A549 (cell line): ENCODE results near the gene PIF1. TPM values are rescaled to one million over a fixed set of nuclear protein-coding genes. Genes with fewer than 3 reads are reported as not detected.

Experiments used
- ATAC-seq, 2 experiments: fragments of 200-7000 bp in 1 of 2; fragments of >200 bp in 1 of 2; cut with Nextera tagmentation in 1 of 2; cut with Tn5 transposase in 1 of 2; 3 replicates each; pipeline versions ENCODE4 v1.8.0 to v1.9.1; 2018 to 2020; ENCODE audit warnings: mild to moderate bottlenecking in 1 of 2, moderate library complexity in 1 of 2
- CTCF ChIA-PET: fragments of 300-600 bp; sonication (Branson Sonifier 250); formaldehyde crosslinking; extraction: SDS; loops from one replicate; lab custom pipeline; 2021; ENCODE audit warnings: antibody characterized with exemption, inconsistent platforms; lab: Yijun Ruan, JAX
- POLR2A ChIA-PET: fragments of 350-600 bp; formaldehyde crosslinking; extraction: SDS; loops from one replicate; lab custom pipeline; 2021; ENCODE audit warnings: antibody characterized with exemption, inconsistent platforms; lab: Yijun Ruan, JAX
- DNase-seq, 2 experiments: peaks; one replicate each; pipeline versions ENCODE4 v3.0.0 to v3.0.0-alpha.2; 2011 to 2016; ENCODE audit warnings: low read depth in 1 of 2, low spot score in 1 of 2
- FAIRE-seq: peaks from 2 replicates; lab custom pipeline; 2011; peaks lifted over from hg19 to GRCh38; lab: Jason Lieb, UNC
- H3K27ac ChIP-seq, 2 experiments: fragments of >200 bp; sonication (Bioruptor Twin); formaldehyde crosslinking; 3 replicates each; pipeline ENCODE4 v1.5.1; 2016 to 2017
- H3K4me1 ChIP-seq: fragments of >200 bp; sonication (Bioruptor Twin); formaldehyde crosslinking; 3 replicates; pipeline ENCODE4 v1.6.1; 2016
- H3K4me2 ChIP-seq: fragments of >200 bp; sonication (Bioruptor Twin); formaldehyde crosslinking; 3 replicates; pipeline ENCODE4 v1.6.1; 2016
- H3K4me3 ChIP-seq: fragments of >200 bp; sonication (Bioruptor Twin); formaldehyde crosslinking; 3 replicates; pipeline ENCODE4 v1.5.1; 2016
- H3K9me3 ChIP-seq: fragments of >200 bp; sonication (Bioruptor Twin); formaldehyde crosslinking; 3 replicates; pipeline ENCODE4 v1.6.1; 2016
- ATOH8 ChIP-seq: fragments of 250-450 bp; sonication (Bioruptor Pico); IDR thresholded peaks from 2 replicates; pipeline ENCODE4 v1.5.0; 2020; ENCODE audit warnings: low read depth, mild to moderate bottlenecking, moderate library complexity
- CHD2 ChIP-seq: fragments of 150-350 bp; IDR thresholded peaks from 2 replicates; pipeline ENCODE4 v1.6.1; 2014; ENCODE audit warnings: low read length; ENCODE audit not compliant: partially characterized antibody
- CHD4 ChIP-seq: fragments of 200-600 bp; sonication (generic); IDR thresholded peaks from 2 replicates; pipeline ENCODE4 v1.6.1; 2016; ENCODE audit warnings: antibody characterized with exemption, mild to moderate bottlenecking, borderline replicate concordance
- CTCF ChIP-seq: fragments of >200 bp; sonication (Bioruptor Twin); formaldehyde crosslinking; IDR thresholded peaks from 3 replicates; pipeline ENCODE4 v1.5.1; 2016
- FOSB ChIP-seq: fragments of 250-450 bp; sonication (Bioruptor Pico); IDR thresholded peaks from 2 replicates; pipeline ENCODE4 v1.5.0; 2020; ENCODE audit warnings: mild to moderate bottlenecking, moderate library complexity
- FOSL2 ChIP-seq, 2 experiments: fragments of 450-650 bp in 1 of 2; fragments of >200 bp in 1 of 2; sonication (Bioruptor Twin) in 1 of 2; formaldehyde crosslinking; IDR thresholded peaks; 2 replicates each; pipeline versions ENCODE4 v1.5.0 to v1.6.1; 2016 to 2020; ENCODE audit warnings: mild to moderate bottlenecking in 1 of 2, moderate library complexity in 1 of 2
- FOXS1 ChIP-seq: fragments of 250-450 bp; sonication (Bioruptor Pico); IDR thresholded peaks from 2 replicates; pipeline ENCODE4 v1.5.0; 2020; ENCODE audit warnings: mild to moderate bottlenecking, moderate library complexity
- HOXA7 ChIP-seq: fragments of 250-450 bp; sonication (Bioruptor Pico); IDR thresholded peaks from 2 replicates; pipeline ENCODE4 v1.5.0; 2020; ENCODE audit warnings: mild to moderate bottlenecking, moderate library complexity
- HOXB5 ChIP-seq: fragments of 250-450 bp; sonication (Bioruptor Pico); IDR thresholded peaks from 2 replicates; pipeline ENCODE4 v1.5.0; 2020; ENCODE audit warnings: mild to moderate bottlenecking, moderate library complexity
- MAZ ChIP-seq: fragments of 150-350 bp; IDR thresholded peaks from 2 replicates; pipeline ENCODE4 v1.6.1; 2014; ENCODE audit warnings: antibody characterized with exemption, low read depth, low read length, borderline replicate concordance
- RCOR1 ChIP-seq: fragments of 150-350 bp; IDR thresholded peaks from 2 replicates; pipeline ENCODE4 v1.6.1; 2014; ENCODE audit warnings: antibody characterized with exemption, low read length, low read depth
- RNF2 ChIP-seq: fragments of 200-600 bp; sonication (generic); IDR thresholded peaks from 2 replicates; pipeline ENCODE4 v1.6.1; 2016; ENCODE audit warnings: low read depth, mild to moderate bottlenecking, antibody characterized with exemption, moderate library complexity, borderline replicate concordance
- TP53 ChIP-seq: fragments of 250-450 bp; sonication (Bioruptor Pico); IDR thresholded peaks from 2 replicates; pipeline ENCODE4 v1.5.0; 2021; ENCODE audit warnings: mild to moderate bottlenecking, moderate library complexity
- ZFP36 ChIP-seq: fragments of 450-650 bp; IDR thresholded peaks from 2 replicates; pipeline ENCODE4 v1.6.1; 2014; ENCODE audit warnings: borderline replicate concordance; ENCODE audit not compliant: partially characterized antibody
- WGBS: methylation state at CpG from one replicate; pipeline ENCODE4 v1.1.6; 2017; ENCODE audit errors: missing lambda C conversion rate; 5-methylcytosine and 5-hydroxymethylcytosine counted together
- polyA plus RNA-seq, 4 experiments: library from polyadenylated mRNA; depleted of rRNA in 3 of 4; stranded (reverse); fragments of >200 nt; fragmentation: RNase III in 1 of 4; extraction: RNeasy Plus Mini Kit Qiagen cat#74134 plus additional on column Dnase treatment in 1 of 4; gene quantifications; 2 replicates in 3 of 4; 3 replicates in 1 of 4; pipeline ENCODE4 v1.2.3, GENCODE V29; 2011 to 2017

Gene PIF1
- polyA plus RNA-seq, 2 of the 4 experiments (the other 2 are of a cell fraction) = 8.5 to 24.9 TPM

- H3K27ac ChIP-seq = no peak overlapping the region
- peaks cover 10% of the 10 kb centered on the region for H3K4me1 ChIP-seq
- ChIA-PET POLR2A (interaction anchor here (1.2 to 3.0 kb wide), 2 partner anchors 8 to 102 kb away, joined by 9 to 10 read pairs; partner anchors contain the start of gene PIF1), CTCF (interaction anchor here (0.7 to 8.0 kb wide), 7 partner anchors 12 to 106 kb away, joined by 3 to 40 read pairs (median 4); no protein-coding TSS in a partner anchor)
- TF ChIP-seq ZFP36 = no peak
- no peak for TF ChIP-seq ATOH8 (CRISPR knock-in tag)
- TF ChIP-seq RCOR1 = no peak
- TF ChIP-seq HOXA7 = no peak
- TF ChIP-seq CHD4 = no peak
- TF ChIP-seq CHD2 = no peak
- no peak for TF ChIP-seq RNF2
- no peak for TF ChIP-seq FOSB (CRISPR knock-in tag)
- TF ChIP-seq FOXS1 = no peak
- no peak for TF ChIP-seq HOXB5 (CRISPR knock-in tag)
- DNase-seq (no peak), ATAC-seq (no peak), FAIRE-seq (no peak)
- no peaks in the 10 kb centered on the region for H3K9me3 ChIP-seq
- 96% methylated on average over 4 of the region's 4 CpGs for WGBS
- H3K4me3 ChIP-seq = no peak overlapping the region
- no peak overlapping the region for H3K4me2 ChIP-seq
Observed at GRCh38 chr15:64833690-64834089, 8.2 kb upstream of the PIF1 start.

- no peak for TF ChIP-seq FOSB (CRISPR knock-in tag)
- no peak for TF ChIP-seq FOSL2 (IDR thresholded peaks at IDR 0.05)
- TF ChIP-seq FOSL2 (CRISPR knock-in tag; IDR thresholded peaks at IDR 0.05) = peak; percentile 60
- CTCF ChIA-PET = interaction anchor here (1.1 to 1.6 kb wide), 2 partner anchors 19 to 101 kb away, joined by 3 to 10 read pairs; no protein-coding TSS in a partner anchor
- H3K4me2 ChIP-seq = no peak overlapping the region
- H3K4me1 ChIP-seq = peaks cover 9% of the 10 kb centered on the region
- ATAC-seq = no peak
- H3K4me3 ChIP-seq = no peak overlapping the region
- FAIRE-seq = no peak
- no peak for DNase-seq
- 71% methylated on average over 5 of the region's 5 CpGs for WGBS
- H3K27ac ChIP-seq = no peak overlapping the region
- no peaks in the 10 kb centered on the region for H3K9me3 ChIP-seq
- POLR2A ChIA-PET = no interaction called here
Observed at GRCh38 chr15:64828985-64829384, 3.5 kb upstream of the PIF1 start.

- FAIRE-seq (no peak), DNase-seq (no peak), ATAC-seq (peak; percentile 35 to 44)
- ChIA-PET CTCF (interaction anchor here (2.2 to 2.6 kb wide), 3 partner anchors 11 to 15 kb away, joined by 8 to 18 read pairs (median 12); no protein-coding TSS in a partner anchor), POLR2A (interaction anchor here (0.6 to 1.7 kb wide), 9 partner anchors 10 to 390 kb away, joined by 3 to 11 read pairs (median 4); partner anchors contain the start of genes PLEKHO2 and SPG21)
- Histone ChIP-seq H3K9me3 (no peaks in the 10 kb centered on the region), H3K4me1 (peaks cover 9% of the 10 kb centered on the region), H3K4me3 (peak overlapping the region; percentile 61), H3K27ac (peak overlapping the region; percentile 74 to 91), H3K4me2 (peak overlapping the region; percentile 94)
- TF ChIP-seq CTCF (no peak), MAZ (no peak)
- WGBS = 8% methylated on average over 17 of the region's 17 CpGs
Observed at GRCh38 chr15:64824929-64825430, 467 bp downstream of the PIF1 start.

GRCh38 chr15:64816452-64816851 is 9.0 kb downstream of the PIF1 start:
- FAIRE-seq (no peak), DNase-seq (no peak), ATAC-seq (no peak)
- Histone ChIP-seq H3K27ac (no peak overlapping the region), H3K4me3 (no peak overlapping the region), H3K9me3 (no peaks in the 10 kb centered on the region), H3K4me2 (no peak overlapping the region), H3K4me1 (0 out of 3 replicates have a peak, but pooled peaks cover 3% of the 10 kb centered on the region)
- WGBS = 92% methylated on average over 7 of the region's 13 CpGs
- TF ChIP-seq TP53 = no peak
- POLR2A ChIA-PET = no interaction called here
- CTCF ChIA-PET = interaction anchor here (0.9 to 25.0 kb wide), 6 partner anchors 14 to 130 kb away, joined by 3 to 962 read pairs (median 3); no protein-coding TSS in a partner anchor
